Fibroblast of peridontal ligament (primary cell): ENCODE measurements around the gene STEAP3.
A peak's percentile ranks its signal among the peaks of the same experiment; 100 is the strongest.

Source experiments
- DNase-seq: peaks from one replicate; pipeline ENCODE4 v3.0.0-alpha.2; 2010; ENCODE audit errors: extremely low read depth

Gene STEAP3

GRCh38 chr2:119246884-119247843, 23.5 kb downstream of the STEAP3 start:
- no peak for DNase-seq

GRCh38 chr2:119247844-119248271, 24.2 kb downstream of the STEAP3 start:
- DNase-seq, result no peak

DNA sequence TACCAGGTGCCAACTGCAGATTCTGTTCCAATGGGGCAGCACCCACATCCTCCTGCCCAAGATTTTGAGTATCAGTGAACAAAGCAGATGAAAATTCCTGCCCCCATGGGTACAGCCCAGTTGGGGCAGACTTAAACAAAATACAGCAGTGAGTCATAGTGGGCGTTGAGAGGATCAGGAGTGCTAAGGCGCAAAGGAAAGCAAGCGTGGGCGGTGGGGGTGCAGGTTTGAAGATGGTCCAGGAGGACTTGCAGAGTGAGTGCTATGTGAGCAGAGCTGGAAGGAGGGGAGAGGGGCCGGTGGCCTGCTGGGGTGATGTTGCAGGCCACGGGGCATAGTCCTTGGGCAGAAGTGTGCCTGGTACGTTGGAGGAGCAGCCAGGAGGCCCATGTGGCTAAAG, 24.7 kb downstream of the STEAP3 start:
- peak; percentile 62 for DNase-seq

- DNase-seq, result no peak
Measured at GRCh38 chr2:119248751-119249150, 25.1 kb downstream of the STEAP3 start.

- no peak for DNase-seq
Measured at GRCh38 chr2:119249311-119249710, 25.7 kb downstream of the STEAP3 start.

DNA sequence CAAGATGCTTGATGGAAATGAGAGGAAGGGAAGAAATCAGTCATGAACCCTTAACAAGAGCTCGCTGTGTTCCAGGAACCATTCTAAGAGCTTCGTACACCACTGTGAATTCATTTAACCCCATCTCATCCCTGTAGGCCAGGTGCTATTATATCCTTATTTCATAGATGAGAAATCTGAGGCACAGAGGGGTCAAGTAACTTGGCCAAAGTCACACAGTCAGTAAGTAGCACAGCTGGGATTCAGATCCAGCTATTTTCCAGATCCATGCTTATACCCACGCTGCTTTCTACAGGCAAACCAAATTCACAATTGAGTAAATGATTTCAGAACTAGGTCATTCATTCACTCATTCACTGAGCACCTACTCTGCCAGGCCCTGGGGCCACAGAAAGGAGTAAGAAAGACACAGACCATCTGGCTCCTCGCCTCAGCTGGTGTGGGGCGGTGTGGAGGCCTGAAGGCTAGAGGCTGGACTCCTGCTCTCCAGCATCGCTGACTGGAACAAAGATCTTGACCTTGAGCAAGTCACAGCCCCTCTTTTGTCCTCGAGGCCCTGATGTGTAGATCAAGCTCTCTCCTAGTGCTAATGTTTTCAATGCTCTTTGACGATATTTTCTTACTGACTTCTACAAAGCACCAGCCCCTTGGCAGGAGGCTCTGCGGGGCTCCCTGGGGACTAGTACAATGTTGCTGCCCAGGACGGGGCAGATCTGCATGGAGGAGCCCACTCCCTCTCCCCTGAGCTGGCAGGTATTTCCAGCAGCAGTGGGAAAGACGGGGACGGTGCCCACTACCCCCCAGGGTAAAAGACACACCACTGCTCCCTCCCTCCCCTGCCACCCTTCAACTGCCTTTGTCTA, 26.5 kb downstream of the STEAP3 start:
- no peak for DNase-seq

- no peak for DNase-seq
Measured at GRCh38 chr2:119250718-119251290, 27.2 kb downstream of the STEAP3 start.

DNA sequence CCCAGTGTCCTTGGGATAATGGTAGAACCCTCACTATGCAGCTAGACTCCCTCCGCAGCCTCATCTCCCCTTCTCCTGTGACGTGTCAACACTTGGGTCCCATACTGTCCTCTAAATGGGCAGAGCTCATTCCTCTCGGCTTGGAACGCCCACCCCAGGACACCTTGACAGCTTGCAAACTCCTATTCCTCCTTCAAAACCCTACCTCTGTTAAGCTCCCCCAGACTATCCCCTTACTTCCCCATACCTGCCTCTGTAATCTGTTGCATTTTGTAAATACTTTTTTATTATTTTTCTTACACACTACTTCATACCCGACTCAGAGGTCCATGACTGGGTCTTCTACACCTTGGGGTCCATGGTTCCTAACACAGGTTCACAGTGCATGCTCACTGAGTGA, 28.0 kb downstream of the STEAP3 start:
- no peak for DNase-seq

DNA sequence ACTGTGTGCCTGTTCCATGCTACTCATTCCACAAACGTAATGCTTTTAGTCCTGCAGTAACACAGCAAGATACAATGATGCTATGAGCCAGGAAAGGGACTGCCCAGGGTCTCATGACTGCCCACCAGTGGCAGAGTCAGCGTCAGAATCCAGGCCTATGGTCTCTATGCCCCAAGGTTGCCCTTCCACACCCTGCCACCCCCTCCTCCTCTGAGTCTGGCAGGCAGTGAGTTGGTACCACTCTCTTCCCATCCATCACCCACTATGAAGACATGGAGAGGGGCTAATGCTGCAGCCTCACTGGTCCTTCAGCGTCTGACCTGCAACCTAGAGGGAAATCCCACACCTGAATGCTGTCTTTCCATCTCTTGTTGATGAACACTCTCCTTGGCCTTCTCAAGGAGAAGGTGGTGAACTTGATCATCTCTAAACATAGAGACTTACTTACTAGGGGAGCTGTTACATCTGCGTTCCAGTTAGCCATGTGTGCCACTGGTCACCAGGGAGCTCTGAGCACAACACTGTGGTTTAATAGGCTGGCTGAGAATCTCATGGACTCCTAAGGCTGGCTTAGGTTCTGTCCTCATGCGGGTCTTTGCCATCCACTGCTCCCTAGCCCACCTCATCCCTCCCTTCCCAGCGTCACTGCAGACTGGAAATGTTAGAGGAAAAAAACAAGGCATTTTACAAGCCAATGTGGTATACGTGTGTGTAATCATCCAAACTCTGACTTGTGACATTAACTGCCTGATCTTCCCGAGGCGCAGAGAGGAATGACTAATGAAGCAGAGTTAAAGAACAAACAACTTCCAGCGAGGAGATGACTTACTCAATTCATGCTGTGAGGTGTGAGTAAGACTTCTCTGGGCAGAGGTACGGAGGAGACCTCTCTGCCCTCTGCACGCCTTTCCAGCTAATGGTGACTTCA, 28.8 kb downstream of the STEAP3 start:
- DNase-seq, result peak; percentile 86

GRCh38 chr2:119253114-119253702, 29.6 kb downstream of the STEAP3 start:
- peak; percentile 65 for DNase-seq

- no peak for DNase-seq
Measured at GRCh38 chr2:119253760-119254600, 30.3 kb downstream of the STEAP3 start.

- DNase-seq, result no peak
Measured at GRCh38 chr2:119254601-119255080, 31.0 kb downstream of the STEAP3 start.

- peak; percentile 95 for DNase-seq
Measured at GRCh38 chr2:119255760-119256581, 32.3 kb downstream of the STEAP3 start.

DNA sequence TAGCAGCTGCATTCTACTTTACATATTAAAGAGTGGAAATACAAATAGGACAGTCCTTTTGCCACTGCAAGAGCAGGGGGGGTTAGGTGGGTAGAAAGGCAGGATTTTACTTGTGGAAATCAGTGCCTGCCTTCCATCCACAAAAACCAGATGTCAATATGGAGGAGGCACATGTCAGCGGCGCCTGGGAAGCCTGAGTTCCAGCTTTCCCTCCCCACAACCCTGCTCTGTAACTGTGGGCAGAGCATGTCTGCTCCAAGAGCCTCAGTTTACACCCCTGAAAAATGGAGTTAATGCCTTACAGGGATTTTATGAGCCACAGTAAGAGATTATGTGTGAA, 32.9 kb downstream of the STEAP3 start:
- no peak for DNase-seq

DNA sequence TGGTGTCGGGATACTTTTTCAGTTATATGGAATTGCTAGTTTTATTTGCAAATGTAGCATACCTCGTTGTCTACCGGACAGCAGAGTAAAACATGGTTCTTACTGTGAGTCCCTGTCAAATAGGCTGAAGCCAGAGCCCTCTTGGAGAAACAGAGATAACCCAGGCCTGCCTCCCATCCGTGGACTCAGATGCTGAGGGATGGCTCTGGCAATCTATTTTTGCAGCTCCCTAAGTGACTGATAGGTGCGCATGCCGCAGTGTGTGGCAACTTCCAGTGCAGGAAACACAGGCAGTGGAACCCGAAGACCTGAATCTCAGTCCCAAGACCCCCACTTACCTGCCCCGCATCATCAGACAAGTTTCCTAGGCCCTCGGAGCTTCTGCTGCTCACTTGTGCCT, 33.6 kb downstream of the STEAP3 start:
- DNase-seq, result no peak

DNA sequence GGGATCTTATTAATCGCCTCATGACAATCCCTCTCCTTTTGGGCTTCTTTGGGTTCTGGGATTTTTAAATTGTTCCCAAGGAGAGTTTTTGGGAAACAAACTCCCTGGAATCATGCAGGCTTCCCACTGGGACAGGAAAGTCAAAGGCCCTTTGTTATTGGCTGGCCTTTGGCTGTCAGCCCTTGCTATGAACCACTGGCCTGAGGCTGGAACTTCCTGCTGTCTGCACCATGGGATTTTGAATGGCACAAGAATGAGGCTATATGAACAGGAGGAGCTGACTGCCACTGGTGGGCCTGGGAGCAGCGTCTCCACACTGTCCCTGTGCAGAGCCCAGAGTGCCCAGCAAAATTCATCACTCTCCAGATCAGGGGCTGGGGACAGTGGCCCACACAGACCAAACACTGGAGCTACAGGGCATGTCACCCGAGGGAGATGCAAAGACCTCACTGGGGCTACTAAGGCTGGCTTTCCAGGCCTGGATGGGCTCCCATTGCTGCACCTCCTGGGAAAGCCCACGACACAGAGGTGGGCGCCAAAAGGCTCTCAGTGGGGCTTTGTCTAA, 35.7 kb downstream of the STEAP3 start:
- no peak for DNase-seq

DNA sequence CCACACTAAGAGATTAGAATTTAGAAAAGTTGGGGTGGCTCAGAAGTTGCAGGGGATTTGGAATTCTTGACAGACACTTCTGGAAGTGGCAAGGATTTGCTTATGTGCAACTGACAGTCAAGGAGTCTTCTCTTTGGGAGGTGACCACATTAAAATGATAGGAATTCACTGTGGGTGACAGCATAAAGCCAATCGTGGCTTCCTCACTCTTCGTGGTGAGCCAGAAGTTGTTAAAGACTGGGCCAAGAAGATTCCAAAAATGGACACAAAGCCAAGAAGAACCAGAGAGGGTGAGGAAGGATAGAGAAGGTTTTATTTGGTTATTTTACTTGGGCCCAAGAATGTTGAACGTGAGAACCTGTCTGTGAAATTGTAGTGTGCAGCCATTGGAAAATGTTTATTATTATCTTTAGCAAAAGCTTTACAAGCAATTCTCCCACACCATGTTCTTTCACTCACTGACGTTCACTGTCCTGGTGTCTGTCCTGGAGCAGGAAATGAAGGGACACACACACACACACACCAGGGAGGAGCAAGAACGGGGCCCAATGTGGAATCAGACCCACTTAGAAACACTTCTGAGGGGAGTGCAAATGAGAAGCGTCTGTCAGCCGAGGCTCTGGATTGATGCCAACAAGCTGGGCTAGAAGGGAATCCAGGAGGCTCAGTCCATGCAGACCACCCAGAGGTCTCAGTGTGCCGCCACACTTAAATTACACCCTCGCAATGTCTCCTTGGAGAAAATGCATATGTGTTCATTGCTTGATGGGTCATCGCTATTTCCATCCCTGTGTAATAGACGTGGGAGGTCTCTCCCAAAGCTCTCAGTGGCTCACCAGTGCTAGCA, 37.2 kb downstream of the STEAP3 start:
- DNase-seq, result peak; percentile 25
